SK-N-SH treated with all-trans-retinoic acid at 6 μM for 48 hours (cell line): ENCODE measurements around the gene TGM3.

ENCODE experiments used
- ATAC-seq: fragments of 200-7000 bp; cut with Tn5 transposase; 3 replicates; pipeline ENCODE4 v1.9.1; 2020; ENCODE audit warnings: mild to moderate bottlenecking, moderate library complexity
- ARNTL ChIP-seq: fragments of 450-650 bp; formaldehyde crosslinking; IDR thresholded peaks from 2 replicates; pipeline ENCODE4 v1.5.0; 2020; ENCODE audit warnings: low read depth, mild to moderate bottlenecking, moderate library complexity, borderline replicate concordance
- BACH2 ChIP-seq: fragments of 250-450 bp; sonication (Bioruptor Pico); IDR thresholded peaks from 2 replicates; pipeline ENCODE4 v1.9.0; 2021; ENCODE audit warnings: mild to moderate bottlenecking, borderline replicate concordance
- CSDC2 ChIP-seq: fragments of 250-450 bp; sonication (Bioruptor Pico); IDR thresholded peaks from 2 replicates; pipeline ENCODE4 v1.5.0; 2020; ENCODE audit warnings: mild to moderate bottlenecking, moderate library complexity
- CSRNP3 ChIP-seq: fragments of 250-450 bp; sonication (Bioruptor Pico); IDR thresholded peaks from 2 replicates; pipeline ENCODE4 v1.5.1; 2021; ENCODE audit warnings: mild to moderate bottlenecking, moderate library complexity
- ESRRG ChIP-seq: fragments of 250-450 bp; sonication (Bioruptor Pico); IDR thresholded peaks from 2 replicates; pipeline ENCODE4 v1.6.1; 2021; ENCODE audit warnings: mild to moderate bottlenecking
- GLIS3 ChIP-seq: fragments of 250-450 bp; sonication (Bioruptor Pico); IDR thresholded peaks from 2 replicates; pipeline ENCODE4 v1.5.0; 2020; ENCODE audit warnings: mild to moderate bottlenecking, moderate library complexity
- ISL1 ChIP-seq: fragments of 250-450 bp; sonication (Bioruptor Pico); IDR thresholded peaks from 2 replicates; pipeline ENCODE4 v2.1.2; 2022; ENCODE audit warnings: mild to moderate bottlenecking, moderate library complexity
- OSR1 ChIP-seq: fragments of 250-450 bp; sonication (Bioruptor Pico); IDR thresholded peaks from 2 replicates; pipeline ENCODE4 v1.8.0; 2022; ENCODE audit warnings: moderate library complexity, mild to moderate bottlenecking, inconsistent platforms
- PPARA ChIP-seq: fragments of 250-450 bp; sonication (Bioruptor Pico); IDR thresholded peaks from 2 replicates; pipeline ENCODE4 v1.5.0; 2020; ENCODE audit warnings: mild to moderate bottlenecking, borderline replicate concordance
- RARB ChIP-seq: fragments of 250-450 bp; sonication (Bioruptor Pico); IDR thresholded peaks from 2 replicates; pipeline ENCODE4 v1.8.0; 2021; ENCODE audit warnings: mild to moderate bottlenecking, moderate library complexity
- SNAI2 ChIP-seq: fragments of 250-450 bp; sonication (Bioruptor Pico); IDR thresholded peaks from 2 replicates; pipeline ENCODE4 v1.5.0; 2020; ENCODE audit warnings: mild to moderate bottlenecking, moderate library complexity
- TCF4 ChIP-seq: fragments of 250-450 bp; sonication (Bioruptor Pico); IDR thresholded peaks from 2 replicates; pipeline ENCODE4 v1.8.0; 2021; ENCODE audit warnings: mild to moderate bottlenecking, moderate library complexity, borderline replicate concordance
- TOX ChIP-seq: fragments of 250-450 bp; sonication (Bioruptor Pico); IDR thresholded peaks from 2 replicates; pipeline ENCODE4 v1.8.0; 2021; ENCODE audit warnings: mild to moderate bottlenecking, moderate library complexity, borderline replicate concordance
- ZFP3 ChIP-seq: fragments of 250-450 bp; sonication (Bioruptor Pico); IDR thresholded peaks from 2 replicates; pipeline ENCODE4 v1.5.0; 2020; ENCODE audit warnings: mild to moderate bottlenecking, moderate library complexity
- ZFP30 ChIP-seq: fragments of 450-650 bp; formaldehyde crosslinking; IDR thresholded peaks from 2 replicates; pipeline ENCODE4 v1.5.0; 2022; ENCODE audit warnings: mild to moderate bottlenecking, moderate library complexity
- ZNF565 ChIP-seq: fragments of 450-650 bp; formaldehyde crosslinking; conservative IDR thresholded peaks from 2 replicates; pipeline ENCODE4 v1.5.0; 2020; ENCODE audit warnings: low read depth, mild to moderate bottlenecking, moderate library complexity
- ZNF70 ChIP-seq: fragments of 450-650 bp; formaldehyde crosslinking; IDR thresholded peaks from 2 replicates; pipeline ENCODE4 v1.5.0; 2020; ENCODE audit warnings: mild to moderate bottlenecking, moderate library complexity
- ZNF8 ChIP-seq: fragments of 450-650 bp; formaldehyde crosslinking; IDR thresholded peaks from 2 replicates; pipeline ENCODE4 v1.5.0; 2020; ENCODE audit warnings: mild to moderate bottlenecking, moderate library complexity
- TF ChIP-seq, protein P1 (sequence below): fragments of 250-450 bp; sonication (Bioruptor Pico); IDR thresholded peaks from 2 replicates; pipeline ENCODE4 v1.5.0; 2020; ENCODE audit warnings: mild to moderate bottlenecking, moderate library complexity
- TF ChIP-seq, protein P2 (sequence below): fragments of 250-450 bp; sonication (Bioruptor Pico); IDR thresholded peaks from 2 replicates; pipeline ENCODE4 v1.5.1; 2020; ENCODE audit warnings: low read depth, mild to moderate bottlenecking, moderate library complexity
- TF ChIP-seq, protein P3 (sequence below): fragments of 250-450 bp; sonication (Bioruptor Pico); IDR thresholded peaks from 2 replicates; pipeline ENCODE4 v1.8.0; 2020; ENCODE audit warnings: mild to moderate bottlenecking, moderate library complexity, borderline replicate concordance
- TF ChIP-seq, protein P4 (sequence below): fragments of 250-450 bp; sonication (Bioruptor Pico); IDR thresholded peaks from 2 replicates; pipeline ENCODE4 v1.8.0; 2021; ENCODE audit warnings: low read depth, mild to moderate bottlenecking, moderate library complexity, borderline replicate concordance

The TGM3 gene

GRCh38 chr20:2249935-2250334, 45.9 kb upstream of the TGM3 start:
- ATAC-seq, result no peak
- TF ChIP-seq ZNF565 (CRISPR knock-in tag) (no peak), RARB (CRISPR knock-in tag) (no peak), TOX (CRISPR knock-in tag) (no peak), OSR1 (no peak), ARNTL (no peak), ZFP30 (CRISPR knock-in tag) (no peak), CSRNP3 (CRISPR knock-in tag) (no peak), ZNF70 (no peak), SNAI2 (CRISPR knock-in tag) (no peak), TCF4 (CRISPR knock-in tag) (no peak)
- TF ChIP-seq, protein P1, sequence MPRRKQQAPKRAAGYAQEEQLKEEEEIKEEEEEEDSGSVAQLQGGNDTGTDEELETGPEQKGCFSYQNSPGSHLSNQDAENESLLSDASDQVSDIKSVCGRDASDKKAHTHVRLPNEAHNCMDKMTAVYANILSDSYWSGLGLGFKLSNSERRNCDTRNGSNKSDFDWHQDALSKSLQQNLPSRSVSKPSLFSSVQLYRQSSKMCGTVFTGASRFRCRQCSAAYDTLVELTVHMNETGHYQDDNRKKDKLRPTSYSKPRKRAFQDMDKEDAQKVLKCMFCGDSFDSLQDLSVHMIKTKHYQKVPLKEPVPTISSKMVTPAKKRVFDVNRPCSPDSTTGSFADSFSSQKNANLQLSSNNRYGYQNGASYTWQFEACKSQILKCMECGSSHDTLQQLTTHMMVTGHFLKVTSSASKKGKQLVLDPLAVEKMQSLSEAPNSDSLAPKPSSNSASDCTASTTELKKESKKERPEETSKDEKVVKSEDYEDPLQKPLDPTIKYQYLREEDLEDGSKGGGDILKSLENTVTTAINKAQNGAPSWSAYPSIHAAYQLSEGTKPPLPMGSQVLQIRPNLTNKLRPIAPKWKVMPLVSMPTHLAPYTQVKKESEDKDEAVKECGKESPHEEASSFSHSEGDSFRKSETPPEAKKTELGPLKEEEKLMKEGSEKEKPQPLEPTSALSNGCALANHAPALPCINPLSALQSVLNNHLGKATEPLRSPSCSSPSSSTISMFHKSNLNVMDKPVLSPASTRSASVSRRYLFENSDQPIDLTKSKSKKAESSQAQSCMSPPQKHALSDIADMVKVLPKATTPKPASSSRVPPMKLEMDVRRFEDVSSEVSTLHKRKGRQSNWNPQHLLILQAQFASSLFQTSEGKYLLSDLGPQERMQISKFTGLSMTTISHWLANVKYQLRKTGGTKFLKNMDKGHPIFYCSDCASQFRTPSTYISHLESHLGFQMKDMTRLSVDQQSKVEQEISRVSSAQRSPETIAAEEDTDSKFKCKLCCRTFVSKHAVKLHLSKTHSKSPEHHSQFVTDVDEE (CRISPR knock-in tag), result no peak
- TF ChIP-seq, protein P2, sequence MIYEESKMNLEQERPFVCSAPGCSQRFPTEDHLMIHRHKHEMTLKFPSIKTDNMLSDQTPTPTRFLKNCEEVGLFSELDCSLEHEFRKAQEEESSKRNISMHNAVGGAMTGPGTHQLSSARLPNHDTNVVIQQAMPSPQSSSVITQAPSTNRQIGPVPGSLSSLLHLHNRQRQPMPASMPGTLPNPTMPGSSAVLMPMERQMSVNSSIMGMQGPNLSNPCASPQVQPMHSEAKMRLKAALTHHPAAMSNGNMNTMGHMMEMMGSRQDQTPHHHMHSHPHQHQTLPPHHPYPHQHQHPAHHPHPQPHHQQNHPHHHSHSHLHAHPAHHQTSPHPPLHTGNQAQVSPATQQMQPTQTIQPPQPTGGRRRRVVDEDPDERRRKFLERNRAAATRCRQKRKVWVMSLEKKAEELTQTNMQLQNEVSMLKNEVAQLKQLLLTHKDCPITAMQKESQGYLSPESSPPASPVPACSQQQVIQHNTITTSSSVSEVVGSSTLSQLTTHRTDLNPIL (CRISPR knock-in tag), result no peak
- TF ChIP-seq, protein P3, sequence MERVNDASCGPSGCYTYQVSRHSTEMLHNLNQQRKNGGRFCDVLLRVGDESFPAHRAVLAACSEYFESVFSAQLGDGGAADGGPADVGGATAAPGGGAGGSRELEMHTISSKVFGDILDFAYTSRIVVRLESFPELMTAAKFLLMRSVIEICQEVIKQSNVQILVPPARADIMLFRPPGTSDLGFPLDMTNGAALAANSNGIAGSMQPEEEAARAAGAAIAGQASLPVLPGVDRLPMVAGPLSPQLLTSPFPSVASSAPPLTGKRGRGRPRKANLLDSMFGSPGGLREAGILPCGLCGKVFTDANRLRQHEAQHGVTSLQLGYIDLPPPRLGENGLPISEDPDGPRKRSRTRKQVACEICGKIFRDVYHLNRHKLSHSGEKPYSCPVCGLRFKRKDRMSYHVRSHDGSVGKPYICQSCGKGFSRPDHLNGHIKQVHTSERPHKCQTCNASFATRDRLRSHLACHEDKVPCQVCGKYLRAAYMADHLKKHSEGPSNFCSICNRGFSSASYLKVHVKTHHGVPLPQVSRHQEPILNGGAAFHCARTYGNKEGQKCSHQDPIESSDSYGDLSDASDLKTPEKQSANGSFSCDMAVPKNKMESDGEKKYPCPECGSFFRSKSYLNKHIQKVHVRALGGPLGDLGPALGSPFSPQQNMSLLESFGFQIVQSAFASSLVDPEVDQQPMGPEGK (CRISPR knock-in tag), result no peak
- TF ChIP-seq, all 23 proteins: peak for 0

DNA sequence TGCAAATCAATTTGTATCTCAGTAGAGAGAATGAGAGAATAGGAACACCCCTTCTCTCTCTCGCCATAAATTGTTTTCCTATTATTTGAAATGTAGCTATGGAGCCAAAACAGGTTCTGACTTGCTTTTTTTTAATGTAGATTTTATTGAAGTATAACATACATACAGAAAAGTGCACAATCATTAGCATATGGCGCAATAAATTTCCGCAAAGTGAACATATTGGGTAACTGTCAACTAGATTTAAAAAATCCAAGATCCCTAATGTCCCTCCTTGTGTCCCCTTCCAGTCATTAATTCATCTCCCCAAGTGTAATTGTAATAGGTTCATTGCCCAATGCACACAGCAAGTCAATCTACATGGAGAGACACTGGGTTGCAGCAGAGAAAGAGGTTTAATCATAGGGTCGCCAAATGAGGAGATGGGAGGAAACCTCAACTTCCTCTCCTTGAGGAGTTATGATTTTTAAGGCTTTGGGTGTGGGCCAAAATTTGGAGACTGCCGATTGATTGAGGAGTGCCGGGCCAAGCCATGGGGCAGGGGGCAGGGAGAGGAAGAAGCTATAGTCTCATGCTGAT, 43.3 kb upstream of the TGM3 start:
- ATAC-seq, result no peak
- no peak for TF ChIP-seq BACH2
- TF ChIP-seq, protein P4, sequence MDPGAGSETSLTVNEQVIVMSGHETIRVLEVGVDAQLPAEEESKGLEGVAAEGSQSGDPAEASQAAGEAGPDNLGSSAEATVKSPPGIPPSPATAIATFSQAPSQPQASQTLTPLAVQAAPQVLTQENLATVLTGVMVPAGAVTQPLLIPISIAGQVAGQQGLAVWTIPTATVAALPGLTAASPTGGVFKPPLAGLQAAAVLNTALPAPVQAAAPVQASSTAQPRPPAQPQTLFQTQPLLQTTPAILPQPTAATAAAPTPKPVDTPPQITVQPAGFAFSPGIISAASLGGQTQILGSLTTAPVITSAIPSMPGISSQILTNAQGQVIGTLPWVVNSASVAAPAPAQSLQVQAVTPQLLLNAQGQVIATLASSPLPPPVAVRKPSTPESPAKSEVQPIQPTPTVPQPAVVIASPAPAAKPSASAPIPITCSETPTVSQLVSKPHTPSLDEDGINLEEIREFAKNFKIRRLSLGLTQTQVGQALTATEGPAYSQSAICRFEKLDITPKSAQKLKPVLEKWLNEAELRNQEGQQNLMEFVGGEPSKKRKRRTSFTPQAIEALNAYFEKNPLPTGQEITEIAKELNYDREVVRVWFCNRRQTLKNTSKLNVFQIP (CRISPR knock-in tag), result no peak
- no peak for TF ChIP-seq ZNF565 (CRISPR knock-in tag)
- TF ChIP-seq CSRNP3 (CRISPR knock-in tag), result no peak
- TF ChIP-seq ESRRG (CRISPR knock-in tag), result no peak
- no peak for TF ChIP-seq CSDC2 (CRISPR knock-in tag)
- no peak for TF ChIP-seq ZNF8 (CRISPR knock-in tag)
- no peak for TF ChIP-seq ARNTL

- TF ChIP-seq ESRRG (CRISPR knock-in tag) (no peak), OSR1 (no peak), GLIS3 (CRISPR knock-in tag) (no peak), ZNF8 (CRISPR knock-in tag) (no peak), ISL1 (CRISPR knock-in tag) (no peak), BACH2 (no peak), TCF4 (CRISPR knock-in tag) (no peak), PPARA (CRISPR knock-in tag) (no peak), RARB (CRISPR knock-in tag) (no peak), ZFP3 (CRISPR knock-in tag) (no peak), SNAI2 (CRISPR knock-in tag) (no peak), ARNTL (no peak), TOX (CRISPR knock-in tag) (no peak), ZNF565 (CRISPR knock-in tag) (no peak)
- TF ChIP-seq, protein P2 (CRISPR knock-in tag), result no peak
- TF ChIP-seq, protein P1 (CRISPR knock-in tag), result no peak
- TF ChIP-seq, all 23 proteins: peak for 0
- no peak for ATAC-seq
Observed at GRCh38 chr20:2253256-2253655, 42.5 kb upstream of the TGM3 start.
